Dendritic cell treated with granulocyte-macrophage colony-stimulating factor and Interleukin-4, amounts not matched to agents 40 ng/mL and 50 ng/mL, for 4 days (primary cell): ENCODE results near the gene PPID.
A peak's percentile ranks its signal among the peaks of the same experiment; 100 is the strongest.
"Not testable (repeated sequence)": the region's sequence is repeated elsewhere in the genome, so short reads cannot be mapped to it uniquely, and the experiment has no call there.

Experiments used
- H3K27ac Mint-ChIP-seq: one replicate; pipeline ENCODE4 v1.8.0; 2022; ENCODE audit warnings: mild to moderate bottlenecking, mixed read lengths
- H3K27me3 Mint-ChIP-seq: one replicate; pipeline ENCODE4 v1.8.0; 2022; ENCODE audit warnings: mild to moderate bottlenecking, mixed read lengths
- H3K36me3 Mint-ChIP-seq: one replicate; pipeline ENCODE4 v1.8.0; 2022; ENCODE audit warnings: low read depth, mixed read lengths
- H3K4me1 Mint-ChIP-seq: one replicate; pipeline ENCODE4 v1.8.0; 2022; ENCODE audit warnings: low read depth, mixed read lengths
- H3K4me3 Mint-ChIP-seq: one replicate; pipeline ENCODE4 v1.8.0; 2022; ENCODE audit warnings: mild to moderate bottlenecking, moderate library complexity, mixed read lengths
- H3K9me3 Mint-ChIP-seq: one replicate; pipeline ENCODE4 v1.8.0; 2022; ENCODE audit warnings: mixed read lengths
- intact Hi-C: fragments of 100-400 bp; cut with micrococcal nuclease; formaldehyde crosslinking; loops from one replicate; pipeline ENCODE4 v1.15.0; 2022

PPID gene

DNA sequence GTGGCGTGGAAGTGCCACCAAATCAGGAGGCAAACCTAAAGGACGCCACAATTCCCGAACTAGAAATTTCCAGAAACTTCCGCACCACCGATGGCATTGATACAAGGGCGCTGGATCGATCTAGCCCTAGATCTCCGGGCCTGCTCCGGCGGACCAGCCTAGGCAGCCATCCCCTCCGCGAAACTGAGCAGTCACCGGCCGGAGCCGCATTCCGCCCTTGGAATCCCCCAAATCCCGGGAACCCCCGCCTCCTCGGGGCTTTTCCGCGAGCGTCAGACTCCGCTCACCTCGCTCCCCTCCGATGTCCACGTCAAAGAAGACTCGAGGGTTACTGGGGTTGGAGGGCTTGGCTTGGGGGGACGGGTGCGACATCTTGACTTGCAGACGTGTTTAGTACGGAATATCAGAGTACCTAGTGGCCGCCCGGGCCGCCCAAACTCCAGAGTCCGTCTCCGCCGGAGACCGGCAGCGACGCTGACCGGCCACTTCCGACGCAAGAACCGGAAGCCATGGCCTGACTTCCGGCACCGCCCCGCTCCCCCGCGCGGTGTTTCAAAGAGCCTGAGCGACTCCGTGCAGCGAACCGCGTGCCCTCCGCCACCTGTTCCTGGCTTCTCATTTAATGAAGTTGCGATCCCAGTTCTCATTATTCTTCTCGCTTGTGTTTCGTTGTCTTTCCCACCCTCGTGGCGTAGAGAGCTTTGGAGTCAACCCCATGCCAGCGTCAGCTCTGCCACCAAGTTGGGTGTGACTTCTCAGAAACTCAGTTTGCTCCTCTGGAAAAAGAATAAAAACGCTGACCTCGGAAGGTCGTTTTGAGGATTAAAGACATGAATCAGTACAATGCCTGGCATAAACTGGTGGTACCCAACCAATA is at the start of gene PPID:
Gene PPID (minus strand): TSS at position 480 of the 877 bp plus-strand sequence. CDS start 108 bp downstream, at position 372.
- Mint-ChIP-seq H3K27ac (peak within 1 kb of the TSS; percentile 99), H3K36me3 (peaks cover 49% of the 10 kb centered on the region), H3K9me3 (no peaks in the 10 kb centered on the region), H3K27me3 (no peaks in the 10 kb centered on the region), H3K4me1 (peaks cover 25% of the 10 kb centered on the region), H3K4me3 (peak within 1 kb of the TSS; percentile 95)
- intact Hi-C loops = loop anchor here (1.0 to 5.0 kb wide), 5 partner anchors 44 to 456 kb away; partner anchors contain the start of gene ETFDH

DNA sequence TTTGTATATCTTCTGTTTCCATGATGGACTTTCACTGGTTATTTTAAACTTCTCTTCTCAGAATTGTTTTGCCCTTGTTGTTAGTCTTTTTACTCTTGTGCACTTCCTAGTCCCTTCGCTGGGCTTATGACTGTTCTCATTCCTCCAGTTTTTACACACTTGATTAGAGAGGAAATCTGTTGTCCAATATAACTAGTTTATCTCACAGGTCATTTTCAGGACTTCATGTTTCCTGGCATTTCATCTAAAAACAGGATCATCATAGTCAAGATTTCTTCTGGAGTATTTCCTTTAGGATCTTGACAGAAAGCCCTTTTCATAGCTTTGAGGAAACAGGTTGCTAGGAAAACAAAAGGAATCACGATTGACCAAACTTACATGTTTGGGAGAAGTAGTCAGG is 48.6 kb upstream of the PPID start:
- Mint-ChIP-seq H3K27me3 (no peaks in the 10 kb centered on the region), H3K36me3 (peaks cover 7% of the 10 kb centered on the region), H3K9me3 (no peaks in the 10 kb centered on the region), H3K4me1 (peaks cover 57% of the 10 kb centered on the region), H3K27ac (peak overlapping the region; percentile 62), H3K4me3 (peak overlapping the region; percentile 100)
- intact Hi-C loops = loop anchor here (2.0 kb wide), 1 partner anchor 15 kb away; no protein-coding TSS in a partner anchor

DNA sequence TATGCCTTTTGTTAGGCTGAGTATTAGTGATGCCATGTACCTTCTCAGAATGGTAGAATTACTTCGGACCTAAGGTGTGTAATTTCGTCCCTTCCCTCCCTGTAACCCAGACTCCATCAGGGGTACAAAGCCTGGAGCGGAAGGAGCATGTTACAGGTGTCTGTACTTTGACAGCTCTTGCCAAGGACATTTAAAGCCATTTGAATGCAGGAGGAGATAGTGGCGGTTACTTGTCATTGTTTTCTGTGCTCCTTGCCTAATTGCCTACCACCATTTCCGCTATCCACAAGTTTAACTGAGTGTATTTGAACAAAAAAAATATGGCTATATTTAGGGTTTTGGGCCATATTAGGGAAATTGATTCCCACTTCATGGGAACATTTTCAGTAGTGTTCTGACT is 47.5 kb upstream of the PPID start:
- Mint-ChIP-seq H3K27ac (peak overlapping the region; percentile 62), H3K4me1 (peaks cover 63% of the 10 kb centered on the region), H3K9me3 (no peaks in the 10 kb centered on the region), H3K27me3 (no peaks in the 10 kb centered on the region), H3K36me3 (peaks cover 7% of the 10 kb centered on the region), H3K4me3 (peak overlapping the region; percentile 100)
- intact Hi-C loops = no loop called here

DNA sequence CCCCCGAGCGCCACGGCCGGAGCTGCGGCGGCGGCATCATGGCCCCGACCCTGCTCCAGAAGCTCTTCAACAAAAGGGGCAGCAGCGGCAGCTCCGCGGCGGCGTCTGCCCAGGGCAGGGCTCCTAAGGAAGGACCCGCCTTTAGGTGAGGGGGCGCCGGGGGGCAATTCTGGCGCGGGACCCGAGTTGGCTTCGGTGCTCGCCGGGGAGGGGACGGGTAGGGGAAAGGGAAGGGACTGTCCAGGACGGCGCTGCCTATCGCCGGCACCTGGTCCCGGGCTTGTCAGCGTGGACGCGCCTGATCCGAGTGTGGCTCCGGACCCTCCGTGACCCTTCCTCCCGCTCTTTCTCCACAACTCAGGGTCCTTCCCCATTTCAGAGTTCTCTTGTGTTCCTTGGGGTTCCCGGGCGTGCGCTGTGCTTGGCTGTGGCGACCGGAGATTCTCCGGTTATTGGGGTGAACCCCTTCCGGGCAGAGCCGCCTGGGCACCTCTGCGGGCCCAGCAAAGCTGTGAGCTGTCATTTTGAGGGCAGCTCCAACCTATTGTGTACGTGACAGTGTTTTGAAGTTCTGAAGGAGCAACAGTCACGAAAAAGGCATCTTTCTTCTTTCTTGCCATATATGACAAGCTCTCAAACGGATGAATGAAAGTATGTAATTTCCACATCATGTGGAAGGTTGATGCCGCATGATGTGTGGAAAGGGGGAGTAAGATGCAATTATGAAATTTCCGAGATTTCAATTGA is 46.2 kb upstream of the PPID start:
- intact Hi-C loops = no loop called here
- Mint-ChIP-seq H3K9me3 (no peaks in the 10 kb centered on the region), H3K27ac (peak overlapping the region; percentile 94), H3K36me3 (peaks cover 7% of the 10 kb centered on the region), H3K4me3 (peak overlapping the region; percentile 100), H3K27me3 (no peaks in the 10 kb centered on the region), H3K4me1 (peaks cover 55% of the 10 kb centered on the region)

DNA sequence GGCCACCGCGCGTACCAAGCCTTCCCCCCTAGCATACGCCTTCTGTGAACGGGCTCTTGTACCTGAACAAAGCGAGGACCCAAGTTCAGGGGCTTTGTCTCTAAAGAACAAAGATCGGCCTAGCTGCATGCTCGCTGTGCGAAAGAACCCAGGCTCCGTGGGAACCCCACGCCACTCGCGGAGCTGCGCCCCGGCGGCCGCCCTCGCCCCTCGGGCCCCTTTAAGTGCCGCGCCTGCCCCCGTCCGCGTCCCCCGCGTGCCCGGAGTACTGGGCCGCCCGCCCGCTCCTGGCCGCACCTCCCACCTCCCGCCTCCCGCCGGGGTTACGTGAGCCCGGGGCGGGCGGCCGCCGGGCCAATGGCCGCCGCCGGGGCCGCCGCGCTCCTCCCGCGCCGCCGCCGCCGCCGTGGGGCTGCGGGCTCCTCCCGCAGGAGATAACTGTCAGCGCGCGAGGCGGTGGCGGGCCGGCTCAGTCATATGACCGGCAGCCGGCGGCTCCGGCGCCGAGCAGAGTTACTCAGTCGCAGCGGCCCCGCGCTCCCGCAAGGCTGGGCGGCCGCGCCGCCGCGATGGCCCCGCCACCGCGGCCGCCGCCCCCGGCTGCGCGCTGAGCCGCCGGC is 45.5 kb upstream of the PPID start, which contains the start of gene FNIP2:
Gene FNIP2 (plus strand): TSS at position 472 of the 620 bp plus-strand sequence. CDS start 187 bp downstream, outside the sequence.
- H3K9me3 Mint-ChIP-seq = no peaks in the 10 kb centered on the region

DNA sequence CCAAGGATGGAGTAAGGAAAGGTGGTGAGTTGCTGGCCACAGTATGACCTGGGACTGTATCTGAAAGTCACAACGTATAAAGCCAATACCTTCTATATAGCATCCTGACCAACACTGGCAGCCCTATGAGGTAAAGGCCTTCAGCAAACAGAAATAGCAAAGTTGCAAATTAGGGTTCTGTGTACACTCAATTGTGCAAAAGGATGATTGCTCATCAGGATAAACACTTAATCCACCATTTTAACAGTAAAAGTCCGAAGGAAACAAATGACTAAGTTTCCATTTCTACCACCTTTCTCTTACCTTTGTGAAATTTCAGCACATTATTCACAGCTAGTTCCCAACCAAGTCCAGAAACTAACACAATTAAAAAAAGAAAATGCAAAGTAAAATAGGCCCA is 44.3 kb upstream of the PPID start:
- Mint-ChIP-seq H3K4me3 (no peak overlapping the region), H3K27me3 (peaks cover 1% of the 10 kb centered on the region), H3K4me1 (peaks cover 46% of the 10 kb centered on the region), H3K27ac (peak overlapping the region; percentile 94), H3K9me3 (no peaks in the 10 kb centered on the region), H3K36me3 (peaks cover 7% of the 10 kb centered on the region)
- intact Hi-C loops = loop anchor here (2.0 kb wide), 2 partner anchors 43 to 45 kb away; partner anchors contain the start of gene PPID

More for the DNA sequence above, 45.5 kb upstream of the PPID start, which contains the start of gene FNIP2:
- intact Hi-C loops = no loop called here
- Mint-ChIP-seq H3K27me3 (no peaks in the 10 kb centered on the region), H3K4me1 (peaks cover 55% of the 10 kb centered on the region), H3K27ac (peak within 1 kb of the TSS; percentile 94), H3K4me3 (peak within 1 kb of the TSS; percentile 100), H3K36me3 (peaks cover 7% of the 10 kb centered on the region)

DNA sequence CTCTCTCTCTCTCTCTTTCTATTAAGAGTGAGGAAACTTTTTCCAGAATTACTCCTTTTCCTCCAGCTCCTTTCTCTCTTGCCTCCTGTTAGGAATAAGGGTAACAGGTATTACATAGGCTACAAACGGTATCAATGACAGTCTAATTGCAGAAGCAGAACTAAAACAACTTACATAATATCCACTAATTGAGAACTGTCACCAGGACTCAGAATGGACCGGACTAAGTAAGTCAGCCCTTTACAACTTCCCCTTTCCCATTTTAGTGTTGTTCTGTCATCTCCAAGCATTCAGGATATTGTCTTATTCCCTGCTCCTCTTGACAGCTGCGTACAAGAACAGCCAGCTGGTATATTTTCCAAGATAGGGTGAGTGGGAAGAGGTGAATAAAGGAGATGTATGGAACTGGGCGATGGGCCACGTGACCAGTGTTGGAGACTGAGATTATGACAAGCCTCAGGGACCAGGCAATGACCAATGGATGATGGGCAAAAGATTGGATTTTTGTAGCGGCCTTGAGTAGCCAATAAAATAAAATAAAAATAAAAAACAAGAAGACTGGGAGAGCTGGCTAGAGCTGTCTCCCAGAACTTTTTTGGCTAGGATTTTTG is 43.3 kb upstream of the PPID start:
- H3K9me3 Mint-ChIP-seq = no peaks in the 10 kb centered on the region
- peak overlapping the region; percentile 94 for H3K27ac Mint-ChIP-seq
- intact Hi-C loops = loop anchor here (2.0 kb wide), 2 partner anchors 44 kb away; partner anchors contain the start of gene PPID
- H3K36me3 Mint-ChIP-seq = peaks cover 7% of the 10 kb centered on the region
- peaks cover 4% of the 10 kb centered on the region for H3K27me3 Mint-ChIP-seq
- H3K4me1 Mint-ChIP-seq = peaks cover 37% of the 10 kb centered on the region
- peak overlapping the region; percentile 35 for H3K4me3 Mint-ChIP-seq

DNA sequence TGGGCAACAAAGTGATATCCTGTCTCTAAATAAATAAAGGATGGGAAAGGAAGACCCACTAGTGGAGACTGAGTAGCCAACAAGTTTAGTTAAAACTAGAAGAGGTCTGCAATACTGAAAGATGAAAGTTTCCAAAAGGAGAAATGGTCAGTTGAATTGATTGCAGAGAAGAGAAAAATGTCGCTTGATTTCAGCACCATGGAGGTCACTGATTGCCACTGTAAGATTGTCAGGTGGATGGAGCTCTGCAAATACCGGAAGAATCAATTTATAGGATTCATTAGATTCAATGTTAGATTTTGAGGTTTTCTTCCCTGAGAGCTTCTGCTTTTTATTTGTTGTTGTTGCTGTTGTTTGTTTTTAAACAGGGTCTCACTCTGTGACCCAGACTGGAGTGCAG is 40.3 kb upstream of the PPID start:
- no peaks in the 10 kb centered on the region for H3K36me3 Mint-ChIP-seq
- no peak overlapping the region for H3K4me3 Mint-ChIP-seq
- H3K4me1 Mint-ChIP-seq = peaks cover 25% of the 10 kb centered on the region
- no peak overlapping the region for H3K27ac Mint-ChIP-seq
- H3K27me3 Mint-ChIP-seq = peaks cover 5% of the 10 kb centered on the region
- intact Hi-C loops = no loop called here
- H3K9me3 Mint-ChIP-seq = no peaks in the 10 kb centered on the region

DNA sequence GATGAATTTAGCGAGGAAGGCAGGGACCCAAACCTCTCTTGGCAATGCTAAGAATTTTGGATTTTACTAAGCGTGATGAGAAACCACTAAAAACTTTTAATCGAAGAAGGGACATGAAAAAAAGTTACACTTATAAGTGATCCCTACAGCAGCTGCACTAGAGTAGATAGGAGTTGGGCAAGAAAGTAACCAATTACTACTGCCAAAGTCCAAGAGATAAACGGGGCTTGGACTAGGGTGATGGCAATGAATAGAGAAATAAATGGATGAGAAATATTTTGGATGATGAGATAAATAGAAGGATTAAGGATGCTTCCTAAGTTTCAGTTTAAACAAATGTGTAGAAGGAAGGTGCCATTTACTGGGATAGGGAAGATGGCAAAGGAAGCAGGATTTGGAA is 39.4 kb upstream of the PPID start:
- Mint-ChIP-seq H3K9me3 (no peaks in the 10 kb centered on the region), H3K4me1 (peaks cover 16% of the 10 kb centered on the region), H3K36me3 (no peaks in the 10 kb centered on the region), H3K27me3 (peaks cover 5% of the 10 kb centered on the region), H3K4me3 (no peak overlapping the region), H3K27ac (peak overlapping the region; percentile 12)
- intact Hi-C loops = no loop called here

DNA sequence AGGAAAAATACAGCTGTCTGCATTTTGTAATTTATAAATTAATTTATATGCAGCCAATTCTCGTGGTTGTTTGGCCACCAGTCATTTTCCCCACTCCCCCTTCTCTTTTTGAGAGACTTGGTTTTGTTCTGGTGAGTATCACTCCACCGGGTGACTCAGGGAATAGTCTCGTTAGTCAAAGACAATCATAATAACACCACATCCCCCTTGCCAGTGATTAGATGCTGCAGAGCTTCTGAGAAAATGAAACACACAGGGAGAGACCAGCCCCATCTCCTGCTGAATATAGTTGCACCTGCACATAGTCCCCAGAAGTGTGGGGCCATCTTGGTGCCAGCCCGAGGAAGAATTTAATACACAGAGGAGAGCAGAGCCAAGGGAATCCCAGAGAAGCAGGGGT is 37.7 kb upstream of the PPID start:
- intact Hi-C loops = no loop called here
- no peak overlapping the region for H3K27ac Mint-ChIP-seq

DNA sequence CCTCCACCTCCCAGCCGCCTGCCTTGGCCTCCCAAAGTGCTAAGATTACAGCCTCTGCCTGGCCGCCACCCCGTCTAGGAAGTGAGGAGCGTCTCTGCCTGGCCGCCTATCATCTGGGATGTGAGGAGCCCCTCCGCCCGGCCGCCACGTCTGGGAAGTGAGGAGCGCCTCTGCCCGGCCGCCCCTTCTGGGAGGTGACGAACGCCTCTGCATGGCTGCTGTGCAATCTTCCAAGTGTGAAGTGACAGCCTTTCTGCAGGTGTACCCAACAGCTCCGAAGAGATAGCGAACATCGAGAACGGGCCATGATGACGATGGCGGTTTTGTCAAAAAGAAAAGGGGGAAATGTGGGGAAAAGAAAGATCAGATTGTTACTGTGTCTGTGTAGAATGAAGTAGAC is 36.3 kb upstream of the PPID start:
- H3K9me3 Mint-ChIP-seq, H3K4me1 Mint-ChIP-seq, H3K4me3 Mint-ChIP-seq, H3K27ac Mint-ChIP-seq, H3K27me3 Mint-ChIP-seq, intact Hi-C loops, H3K36me3 Mint-ChIP-seq: not testable (repeated sequence)

More for the DNA sequence above, 37.7 kb upstream of the PPID start:
- Mint-ChIP-seq H3K27me3 (peaks cover 5% of the 10 kb centered on the region), H3K4me3 (no peak overlapping the region), H3K36me3 (no peaks in the 10 kb centered on the region), H3K4me1 (peaks cover 6% of the 10 kb centered on the region), H3K9me3 (no peaks in the 10 kb centered on the region)

DNA sequence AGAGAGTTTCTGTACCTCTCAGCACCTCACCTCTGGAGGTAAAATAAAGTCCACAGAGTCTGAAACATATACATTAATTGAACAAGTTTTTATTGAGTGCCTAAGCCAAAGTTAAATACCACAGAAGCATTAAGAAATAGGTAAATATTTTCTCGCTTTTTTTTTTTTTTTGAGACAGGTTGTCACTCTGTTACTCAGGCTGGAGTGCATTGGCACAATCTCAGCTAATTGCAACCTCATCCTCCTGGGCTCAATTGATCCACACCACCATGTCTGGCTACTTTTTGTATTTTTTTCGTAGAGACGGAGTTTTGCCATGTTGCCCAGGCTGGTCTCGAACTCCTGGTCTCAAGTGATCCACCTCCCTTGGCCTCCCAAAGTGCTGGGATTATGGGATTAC is 35.5 kb upstream of the PPID start:
- Mint-ChIP-seq H3K4me1 (peaks cover 8% of the 10 kb centered on the region), H3K9me3 (no peaks in the 10 kb centered on the region), H3K27ac (no peak overlapping the region), H3K4me3 (no peak overlapping the region), H3K27me3 (peaks cover 5% of the 10 kb centered on the region), H3K36me3 (no peaks in the 10 kb centered on the region)
- intact Hi-C loops = no loop called here

DNA sequence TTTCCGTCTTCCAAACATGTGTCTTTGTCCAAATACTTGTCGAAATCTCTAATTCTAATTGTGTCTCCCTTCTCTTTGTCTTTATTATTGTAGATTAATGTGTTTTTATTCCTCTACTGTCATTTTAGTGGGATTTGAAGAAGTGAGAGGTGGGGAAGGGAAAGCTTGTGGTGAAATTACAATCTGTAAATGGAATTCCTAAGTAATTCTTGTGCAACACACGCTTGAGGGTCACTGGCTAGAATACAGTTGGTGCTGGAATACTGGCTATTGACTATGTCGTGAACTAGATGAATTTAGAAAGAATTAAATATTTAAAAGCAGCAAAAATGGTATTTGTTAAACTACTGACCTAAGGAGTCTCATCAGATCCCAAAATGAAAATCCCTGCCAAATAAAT is 34.9 kb upstream of the PPID start:
- no peak overlapping the region for H3K27ac Mint-ChIP-seq
- peaks cover 5% of the 10 kb centered on the region for H3K27me3 Mint-ChIP-seq
- H3K4me3 Mint-ChIP-seq = no peak overlapping the region
- H3K9me3 Mint-ChIP-seq = no peaks in the 10 kb centered on the region
- H3K4me1 Mint-ChIP-seq = peaks cover 8% of the 10 kb centered on the region
- intact Hi-C loops = no loop called here
- H3K36me3 Mint-ChIP-seq = no peaks in the 10 kb centered on the region
